ENCODE results near the gene RNU6-8.

Gene RNU6-8

GRCh38 chr14:32203928-32204357, 874 bp upstream of the RNU6-8 start:
- no peak for DNase-seq (ENCODE audit: low read depth)

- peak; percentile 11 for DNase-seq (ENCODE audit: low read depth)
Measured at GRCh38 chr14:32202491-32202997, 525 bp downstream of the RNU6-8 start.

- peak; percentile 5 for DNase-seq (ENCODE audit: low read depth)
Measured at GRCh38 chr14:32201816-32202490, 1.1 kb downstream of the RNU6-8 start, which contains the start of gene RNU6-7. RNU6-7 (plus strand) TSS chr14:32202045.

- DNase-seq (ENCODE audit: low read depth) = peak; percentile 9
Measured at GRCh38 chr14:32201193-32201815, 1.8 kb downstream of the RNU6-8 start.

- no peak for DNase-seq (ENCODE audit: low read depth)
Measured at GRCh38 chr14:32200368-32201192, 2.5 kb downstream of the RNU6-8 start.

- DNase-seq (ENCODE audit: low read depth) = no peak
Measured at GRCh38 chr14:32197919-32198318, 5.2 kb downstream of the RNU6-8 start.

- DNase-seq (ENCODE audit: low read depth) = no peak
Measured at GRCh38 chr14:32195636-32196035, 7.4 kb downstream of the RNU6-8 start.

GRCh38 chr14:32193532-32193931, 9.5 kb downstream of the RNU6-8 start:
- no peak for DNase-seq (ENCODE audit: low read depth)

- DNase-seq (ENCODE audit: low read depth) = no peak
Measured at GRCh38 chr14:32192712-32193373, 10.2 kb downstream of the RNU6-8 start.

GRCh38 chr14:32190673-32191072, 12.4 kb downstream of the RNU6-8 start:
- no peak for DNase-seq (ENCODE audit: low read depth)

GRCh38 chr14:32189811-32190210, 13.3 kb downstream of the RNU6-8 start:
- no peak for DNase-seq (ENCODE audit: low read depth)

GRCh38 chr14:32186248-32186647, 16.8 kb downstream of the RNU6-8 start:
- DNase-seq (ENCODE audit: low read depth) = no peak

GRCh38 chr14:32185097-32185496, 18.0 kb downstream of the RNU6-8 start:
- DNase-seq (ENCODE audit: low read depth) = no peak

GRCh38 chr14:32183151-32184058, 19.7 kb downstream of the RNU6-8 start:
- DNase-seq (ENCODE audit: low read depth) = no peak

- no peak for DNase-seq (ENCODE audit: low read depth)
Measured at GRCh38 chr14:32171469-32171868, 31.6 kb downstream of the RNU6-8 start.

GRCh38 chr14:32169191-32169590, 33.9 kb downstream of the RNU6-8 start:
- no peak for DNase-seq (ENCODE audit: low read depth)

GRCh38 chr14:32167907-32168306, 35.2 kb downstream of the RNU6-8 start:
- DNase-seq (ENCODE audit: low read depth) = no peak

- no peak for DNase-seq (ENCODE audit: low read depth)
Measured at GRCh38 chr14:32166924-32167323, 36.1 kb downstream of the RNU6-8 start.

- no peak for DNase-seq (ENCODE audit: low read depth)
Measured at GRCh38 chr14:32166029-32166428, 37.0 kb downstream of the RNU6-8 start.
